ENCODE measurements around the gene HAP1.

DNA sequence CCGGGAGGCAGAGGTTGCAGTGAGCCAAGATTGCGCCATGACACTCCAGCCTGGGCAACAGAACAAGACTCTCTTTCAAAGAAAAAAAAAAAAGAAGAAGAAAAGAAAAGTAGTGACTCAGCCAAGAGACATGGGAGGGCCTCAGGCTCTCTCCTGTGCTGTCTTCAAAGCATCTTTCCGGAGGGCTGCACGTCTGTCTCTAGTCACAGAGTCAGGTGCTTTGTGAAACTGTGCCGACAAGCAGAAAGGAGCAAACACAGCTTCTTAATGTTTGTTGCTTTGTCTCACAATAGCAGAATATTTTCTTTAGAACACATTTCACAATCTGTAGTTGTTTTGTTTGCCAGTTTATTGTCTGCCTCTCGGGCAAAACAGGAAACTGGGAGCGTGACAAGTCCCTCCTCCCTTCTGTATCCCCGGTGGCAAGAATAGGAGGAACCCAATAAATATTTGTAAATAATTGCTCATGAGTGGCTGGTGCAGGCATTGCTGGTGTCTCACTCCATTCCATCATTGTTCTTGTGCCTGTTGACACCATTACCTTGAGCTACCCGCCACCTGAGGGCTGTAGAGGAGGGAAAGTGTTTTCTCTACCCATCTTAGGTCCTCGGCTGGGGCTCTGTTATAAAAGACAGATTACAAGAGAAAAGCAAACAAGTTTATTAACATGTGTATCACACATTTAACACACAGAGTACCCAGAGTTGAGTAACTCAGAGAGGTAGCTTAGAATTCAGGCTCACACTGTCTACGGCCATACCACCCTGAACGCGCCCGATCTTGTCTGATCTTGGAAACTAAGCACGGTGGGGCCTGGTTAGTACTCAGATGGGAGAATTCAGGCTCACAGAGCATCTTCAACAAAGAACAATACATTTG is 16.8 kb downstream of the HAP1 start:
- TF ChIP-seq CTCF (IDR thresholded peaks at IDR 0.05) (no peak), POLR2AphosphoS5 (IDR thresholded peaks at IDR 0.05) (no peak), EP300 (IDR thresholded peaks at IDR 0.05) (no peak), POLR2A (IDR thresholded peaks at IDR 0.05) (no peak)

Measured in stomach (tissue), 4 donors.